HuH-7 (cell line): ENCODE data around the gene SETD7.

Source experiments
- DNase-seq: peaks from one replicate; pipeline ENCODE4 v3.0.0; 2011; ENCODE audit warnings: low spot score

The SETD7 gene

GRCh38 chr4:139550724-139551429 lies 5.1 kb downstream of the SETD7 start:
- no peak for DNase-seq

- no peak for DNase-seq
These were observed 8.0 kb downstream of the SETD7 start for GRCh38 chr4:139547979-139548378.

- DNase-seq, result no peak
These were observed 15.4 kb downstream of the SETD7 start for GRCh38 chr4:139540632-139541031.

- no peak for DNase-seq
These were observed 15.9 kb downstream of the SETD7 start for GRCh38 chr4:139540161-139540560.

- DNase-seq, result no peak
These were observed 18.7 kb downstream of the SETD7 start for GRCh38 chr4:139537292-139537691.

- DNase-seq, result no peak
These were observed 20.2 kb downstream of the SETD7 start for GRCh38 chr4:139535871-139536234.

- no peak for DNase-seq
These were observed 20.7 kb downstream of the SETD7 start for GRCh38 chr4:139535228-139535870.

- no peak for DNase-seq
These were observed 21.6 kb downstream of the SETD7 start for GRCh38 chr4:139534287-139534950.

GRCh38 chr4:139533511-139533910 lies 22.5 kb downstream of the SETD7 start:
- no peak for DNase-seq

- DNase-seq, result no peak
These were observed 23.1 kb downstream of the SETD7 start for GRCh38 chr4:139532947-139533346.

- peak; percentile 62 for DNase-seq
These were observed 25.1 kb downstream of the SETD7 start for GRCh38 chr4:139530833-139531427.

- DNase-seq, result no peak
These were observed 27.5 kb downstream of the SETD7 start for GRCh38 chr4:139528377-139529005.

- no peak for DNase-seq
These were observed 29.1 kb downstream of the SETD7 start for GRCh38 chr4:139526928-139527327.

- no peak for DNase-seq
These were observed 30.6 kb downstream of the SETD7 start for GRCh38 chr4:139525414-139525813.

- DNase-seq, result no peak
These were observed 31.9 kb downstream of the SETD7 start for GRCh38 chr4:139524062-139524631.

- DNase-seq, result no peak
These were observed 32.9 kb downstream of the SETD7 start for GRCh38 chr4:139523076-139523475.

- no peak for DNase-seq
These were observed 33.6 kb downstream of the SETD7 start for GRCh38 chr4:139522457-139522856.

- no peak for DNase-seq
These were observed 34.1 kb downstream of the SETD7 start for GRCh38 chr4:139521754-139522401.

GRCh38 chr4:139515531-139515958 lies 40.5 kb downstream of the SETD7 start:
- no peak for DNase-seq

GRCh38 chr4:139514382-139515059 lies 41.5 kb downstream of the SETD7 start:
- no peak for DNase-seq

GRCh38 chr4:139511320-139511719 lies 44.7 kb downstream of the SETD7 start:
- no peak for DNase-seq
